HG03575 (cell line): ENCODE measurements around the gene GNG2.

Experiments used
- ATAC-seq: cut with Tn5 transposase; IDR thresholded peaks from one replicate; pipeline ENCODE4 v1.9.1; 2021; ENCODE audit not compliant: unreplicated experiment, insufficient number of reproducible peaks, low FRiP score; ENCODE audit errors: extremely low read depth

Gene GNG2

DNA sequence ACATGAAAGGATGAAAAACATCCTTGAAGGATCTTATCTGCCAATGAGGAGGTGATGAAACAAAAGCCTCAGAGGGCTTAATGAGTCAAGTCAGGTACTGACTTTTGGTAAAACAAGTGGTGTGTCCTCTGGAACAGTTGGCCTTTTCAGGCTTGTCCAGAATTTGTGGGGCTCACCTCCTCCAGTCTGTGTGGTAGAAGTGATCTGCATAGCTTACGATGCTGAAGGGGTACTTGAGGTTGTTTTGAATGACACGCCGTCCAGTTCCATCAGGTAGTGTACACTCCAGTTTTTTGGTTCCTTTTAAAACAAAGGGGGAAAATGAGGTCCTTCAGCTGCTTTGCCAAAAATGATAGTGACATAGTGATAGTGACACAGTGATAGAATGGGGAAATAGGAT lies 145.9 kb downstream of the GNG2 start:
- no peak for ATAC-seq

DNA sequence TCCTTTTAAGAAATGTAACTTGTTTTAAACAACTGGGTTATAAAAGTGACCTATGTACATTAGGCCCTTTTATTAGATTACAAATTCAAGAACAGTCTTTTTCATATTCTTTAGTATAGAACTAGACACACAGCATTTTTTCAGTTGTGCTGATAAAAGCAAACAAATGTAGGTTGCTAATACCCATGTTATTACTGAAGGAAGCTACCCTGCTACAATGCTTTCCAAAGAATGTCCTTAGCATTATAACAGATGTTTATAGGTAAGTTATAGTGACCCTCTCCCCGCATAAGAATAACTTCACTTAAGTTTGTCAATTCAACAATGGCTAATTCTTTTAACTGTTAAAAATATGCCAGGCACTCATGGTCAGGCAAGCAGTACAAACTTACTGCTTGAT lies 146.8 kb downstream of the GNG2 start:
- ATAC-seq = no peak

DNA sequence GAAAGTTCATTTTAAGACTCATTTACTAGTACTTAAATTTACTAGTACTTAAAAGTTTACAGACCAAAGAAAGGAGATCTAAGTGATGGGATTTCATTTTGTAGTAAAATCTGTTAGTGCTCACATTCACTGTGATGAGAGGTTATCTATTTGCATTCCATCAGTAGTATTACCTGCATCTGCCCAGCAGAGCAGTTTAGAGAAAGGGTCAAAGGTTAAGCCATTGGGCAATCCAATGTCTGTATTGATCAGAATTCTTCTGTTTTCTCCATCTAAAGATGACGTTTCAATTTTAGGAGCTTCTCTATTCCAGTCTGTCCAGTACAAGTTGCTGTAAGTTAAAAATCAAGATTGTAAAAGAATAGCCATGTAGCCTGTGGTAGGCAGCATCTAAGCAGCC lies 147.2 kb downstream of the GNG2 start:
- no peak for ATAC-seq

DNA sequence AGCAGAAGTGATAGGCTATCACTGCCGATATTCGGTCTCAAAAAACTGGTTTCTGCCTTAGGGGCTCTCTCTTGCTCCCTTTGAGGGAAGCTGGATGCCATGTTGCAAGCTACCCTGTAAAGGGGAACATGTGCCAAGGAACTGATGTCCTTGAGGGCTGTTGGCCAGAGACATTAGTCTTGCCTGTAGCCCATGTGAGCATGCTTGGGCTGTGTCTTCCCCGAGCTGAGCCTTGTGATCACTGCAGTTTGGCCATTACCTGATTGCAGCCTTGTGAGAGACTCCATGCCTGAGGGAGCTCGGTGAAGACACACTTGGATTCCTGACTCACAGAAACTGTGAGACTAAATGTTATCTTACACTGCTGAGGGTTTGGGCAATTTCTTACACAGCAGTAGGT lies 147.7 kb downstream of the GNG2 start:
- no peak for ATAC-seq

DNA sequence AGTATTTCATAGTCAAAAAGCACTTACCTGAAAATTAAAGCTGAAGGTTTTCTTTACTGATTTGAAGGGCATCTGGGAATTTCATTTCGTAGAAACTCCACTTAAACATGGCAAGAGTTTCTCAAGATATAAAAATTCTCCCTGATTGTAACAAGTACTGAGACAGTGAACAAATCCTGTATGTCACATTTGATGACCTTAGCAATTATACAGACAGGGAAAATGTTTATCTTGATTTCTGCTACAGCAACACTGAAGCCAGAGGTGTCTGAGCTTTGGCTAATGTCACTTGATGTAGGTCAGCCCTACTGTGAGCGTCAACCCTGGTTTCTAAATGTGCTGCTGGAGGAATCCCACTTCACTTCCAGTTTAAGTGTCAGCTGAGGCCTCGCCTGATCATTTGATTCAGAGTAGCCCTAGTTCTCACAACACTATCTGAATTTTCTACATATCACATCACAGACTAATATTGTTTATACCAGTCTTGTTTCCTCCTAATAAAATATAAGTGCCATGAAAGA lies 149.8 kb downstream of the GNG2 start:
- ATAC-seq = no peak

DNA sequence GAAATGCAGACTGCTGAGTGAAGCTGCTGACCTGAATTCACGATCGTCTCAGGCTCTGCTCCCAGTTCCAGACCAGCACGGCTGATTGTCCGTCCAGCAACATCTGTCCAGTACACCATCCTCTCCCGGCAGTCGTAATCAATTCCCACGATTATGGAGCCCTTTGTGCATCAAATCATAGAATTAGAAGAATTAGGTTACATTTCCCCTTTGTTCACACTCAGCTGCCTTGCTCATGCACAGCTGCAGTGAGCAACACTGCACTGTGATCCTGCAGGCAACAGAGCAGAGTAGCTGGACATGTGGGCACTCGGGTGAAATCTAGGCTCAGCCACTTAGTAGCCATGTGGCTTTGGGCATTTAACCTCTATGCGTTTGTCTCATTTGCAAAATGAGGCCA lies 151.1 kb downstream of the GNG2 start:
- no peak for ATAC-seq

- ATAC-seq = no peak
Measured at GRCh38 chr14:52012635-52013034, 152.2 kb downstream of the GNG2 start.

DNA sequence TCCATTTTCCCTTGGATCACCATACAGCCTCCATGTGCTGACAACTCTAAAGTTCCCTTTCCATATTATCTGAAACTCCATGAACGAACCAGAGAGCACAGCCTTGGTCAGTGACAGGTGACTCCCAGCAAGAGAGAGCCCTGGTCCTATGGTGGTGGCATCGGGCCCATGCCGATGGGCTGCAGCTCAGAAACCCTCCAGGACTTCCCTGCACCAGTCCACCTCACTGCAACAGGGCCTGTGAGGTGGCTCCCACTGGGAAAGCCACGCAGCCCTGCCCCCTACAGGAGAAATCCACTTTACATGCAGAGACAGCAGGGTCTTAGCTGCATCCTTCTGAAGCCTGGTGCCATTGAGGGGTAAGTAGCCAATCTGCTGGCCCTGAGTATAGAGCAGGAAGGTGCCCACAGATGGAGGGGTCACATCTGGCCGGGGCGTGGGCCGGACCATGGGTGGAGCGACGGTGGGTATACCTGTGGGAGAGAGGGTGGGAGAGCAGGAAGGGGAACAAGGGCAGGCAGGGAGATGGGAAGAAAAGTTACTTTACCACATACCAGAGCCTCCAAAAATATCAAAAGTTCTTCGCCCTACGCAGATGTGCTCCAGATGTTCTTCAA lies 153.7 kb downstream of the GNG2 start:
- no peak for ATAC-seq

- no peak for ATAC-seq
Measured at GRCh38 chr14:52014601-52015267, 154.3 kb downstream of the GNG2 start.

DNA sequence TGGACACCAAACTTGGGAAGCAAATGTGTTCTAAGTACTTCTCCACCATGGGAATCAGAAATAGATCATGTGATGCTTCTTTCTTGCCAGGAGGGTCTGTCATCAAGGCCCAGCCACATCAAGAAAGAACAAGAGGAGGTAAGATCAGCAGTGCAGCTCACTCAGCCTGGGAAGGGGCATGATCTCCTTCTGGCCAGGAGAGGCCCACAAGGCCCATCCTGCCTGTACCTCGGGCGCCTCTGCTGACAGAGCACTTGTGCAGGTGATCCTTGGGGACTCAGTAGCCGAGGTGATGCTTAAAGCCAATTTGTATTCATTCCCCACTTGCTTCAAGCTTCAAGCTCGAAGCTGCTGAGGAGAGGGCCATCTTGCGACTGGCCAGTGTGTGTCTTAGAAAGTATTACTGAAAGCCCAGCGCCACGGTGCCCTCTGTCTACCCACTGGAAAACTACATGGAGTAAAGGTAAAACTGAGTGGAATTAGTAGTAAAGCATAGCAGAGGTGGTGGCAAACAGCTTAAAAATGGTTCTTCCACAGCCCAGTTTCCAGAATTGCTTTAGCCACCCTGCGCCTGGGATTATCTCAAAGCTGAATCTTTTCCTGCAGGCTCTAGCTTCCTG lies 155.1 kb downstream of the GNG2 start:
- ATAC-seq = no peak

DNA sequence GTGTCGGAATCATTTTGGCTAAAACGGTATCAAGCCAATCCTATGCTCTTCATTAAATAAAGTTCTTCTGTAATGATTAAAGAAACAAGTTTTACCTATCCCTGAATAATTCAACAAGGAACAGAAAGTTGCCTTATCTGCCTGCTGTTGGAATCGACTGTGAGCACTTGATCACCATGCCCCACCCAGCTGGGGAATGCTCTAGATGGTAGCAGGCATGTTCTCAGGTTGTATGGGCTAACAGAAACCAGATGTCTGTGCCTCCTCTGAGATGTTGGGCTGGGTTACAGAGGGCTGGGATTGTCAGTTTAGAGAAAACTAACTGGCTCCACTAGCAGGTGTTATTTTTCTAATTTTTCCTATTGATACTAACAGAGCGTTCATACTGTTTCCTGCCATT lies 157.8 kb downstream of the GNG2 start:
- no peak for ATAC-seq

- ATAC-seq = no peak
Measured at GRCh38 chr14:52018970-52019369, 158.6 kb downstream of the GNG2 start.
